ENCODE data around the gene VWF.

The VWF gene

GRCh38 chr12:5996459-5996858, 128.0 kb downstream of the VWF start:
- no peak for DNase-seq (ENCODE audit: low read depth)
- TF ChIP-seq CTCF (IDR thresholded peaks at IDR 0.05; ENCODE audit: low read depth, low read length, missing control alignments), result no peak
- H3K4me3 ChIP-seq (ENCODE audit: low read depth, low read length), result no peak overlapping the region
- in situ Hi-C loops (cut with HindIII; ENCODE audit: low sequenced_read_pairs), result no loop called here

- H3K4me3 ChIP-seq (ENCODE audit: low read depth, low read length), result no peak overlapping the region
- TF ChIP-seq CTCF (IDR thresholded peaks at IDR 0.05; ENCODE audit: low read depth, low read length, missing control alignments), result no peak
- in situ Hi-C loops (cut with HindIII; ENCODE audit: low sequenced_read_pairs), result no loop called here
Observed at GRCh38 chr12:5989621-5990020, 134.8 kb downstream of the VWF start.

GRCh38 chr12:5988659-5989116, 135.8 kb downstream of the VWF start:
- TF ChIP-seq CTCF (IDR thresholded peaks at IDR 0.05; ENCODE audit: low read depth, low read length, missing control alignments), result peak; percentile 98
- DNase-seq (ENCODE audit: low read depth), result peak; percentile 35

More at GRCh38 chr12:5989621-5990020, 134.8 kb downstream of the VWF start:
- no peak for DNase-seq (ENCODE audit: low read depth)

GRCh38 chr12:5988088-5988487, 136.4 kb downstream of the VWF start:
- DNase-seq (ENCODE audit: low read depth), result no peak
- no peak for TF ChIP-seq CTCF (IDR thresholded peaks at IDR 0.05; ENCODE audit: low read depth, low read length, missing control alignments)
- H3K4me3 ChIP-seq (ENCODE audit: low read depth, low read length), result no peak overlapping the region
- in situ Hi-C loops (cut with HindIII; ENCODE audit: low sequenced_read_pairs), result no loop called here

More at GRCh38 chr12:5988659-5989116, 135.8 kb downstream of the VWF start:
- no peak overlapping the region for H3K4me3 ChIP-seq (ENCODE audit: low read depth, low read length)
- in situ Hi-C loops (cut with HindIII; ENCODE audit: low sequenced_read_pairs), result no loop called here

- TF ChIP-seq CTCF (IDR thresholded peaks at IDR 0.05; ENCODE audit: low read depth, low read length, missing control alignments), result no peak
- H3K4me3 ChIP-seq (ENCODE audit: low read depth, low read length), result no peak overlapping the region
- in situ Hi-C loops (cut with HindIII; ENCODE audit: low sequenced_read_pairs), result no loop called here
- no peak for DNase-seq (ENCODE audit: low read depth)
Observed at GRCh38 chr12:5987573-5987972, 136.9 kb downstream of the VWF start.

GRCh38 chr12:5985471-5985870, 139.0 kb downstream of the VWF start:
- in situ Hi-C loops (cut with HindIII; ENCODE audit: low sequenced_read_pairs), result no loop called here
- DNase-seq (ENCODE audit: low read depth), result no peak
- no peak for TF ChIP-seq CTCF (IDR thresholded peaks at IDR 0.05; ENCODE audit: low read depth, low read length, missing control alignments)
- no peak overlapping the region for H3K4me3 ChIP-seq (ENCODE audit: low read depth, low read length)

- H3K4me3 ChIP-seq (ENCODE audit: low read depth, low read length), result no peak overlapping the region
- in situ Hi-C loops (cut with HindIII; ENCODE audit: low sequenced_read_pairs), result no loop called here
- TF ChIP-seq CTCF (IDR thresholded peaks at IDR 0.05; ENCODE audit: low read depth, low read length, missing control alignments), result no peak
- no peak for DNase-seq (ENCODE audit: low read depth)
Observed at GRCh38 chr12:5984873-5985272, 139.6 kb downstream of the VWF start.

Measured in astrocyte of the cerebellum (primary cell).